RWPE1 (cell line): ENCODE measurements around the gene DLGAP1.

Experiments used
- CTCF ChIA-PET: fragments of 350-600 bp; sonication (Branson Sonifier 250); formaldehyde crosslinking; extraction: SDS; loops from one replicate; lab custom pipeline; 2021; lab: Yijun Ruan, JAX
- POLR2A ChIA-PET: fragments of 400-600 bp; formaldehyde crosslinking; extraction: SDS; loops from one replicate; lab custom pipeline; 2020; ENCODE audit warnings: antibody characterized with exemption; ENCODE audit not compliant: low non-redundant PET; lab: Yijun Ruan, JAX
- DNase-seq: peaks from one replicate; pipeline ENCODE4 v3.0.0; 2012; ENCODE audit warnings: low spot score
- H3K27ac ChIP-seq: fragments of 450-650 bp; 2 replicates; pipeline ENCODE4 v1.5.1; 2017
- TF ChIP-seq, protein P1 (sequence below): fragments of 450-650 bp; conservative IDR thresholded peaks from 2 replicates; pipeline ENCODE4 v1.5.1; 2017; ENCODE audit warnings: low read depth, mild to moderate bottlenecking

DLGAP1 gene

DNA sequence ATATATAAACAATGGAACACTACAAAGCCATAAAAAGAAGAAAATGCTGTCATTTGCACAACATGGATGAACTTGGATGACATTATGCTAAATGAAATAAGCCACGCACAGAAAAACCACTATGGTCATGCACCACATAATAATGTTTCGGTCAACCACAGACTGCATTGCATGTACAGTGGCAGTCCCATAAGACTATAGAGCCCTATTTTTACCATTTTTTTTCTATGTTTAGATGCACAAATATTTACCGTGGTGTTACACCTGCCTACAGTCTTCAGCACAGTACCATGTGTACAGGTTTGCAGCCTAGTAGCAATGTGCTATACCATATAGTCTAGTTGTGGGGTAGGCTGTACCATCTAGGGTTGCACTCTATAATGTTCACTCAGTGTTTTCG, 476.1 kb downstream of the DLGAP1 start:
- H3K27ac ChIP-seq, result no peak overlapping the region
- ChIA-PET POLR2A (no interaction called here), CTCF (no interaction called here)
- TF ChIP-seq, protein P1, sequence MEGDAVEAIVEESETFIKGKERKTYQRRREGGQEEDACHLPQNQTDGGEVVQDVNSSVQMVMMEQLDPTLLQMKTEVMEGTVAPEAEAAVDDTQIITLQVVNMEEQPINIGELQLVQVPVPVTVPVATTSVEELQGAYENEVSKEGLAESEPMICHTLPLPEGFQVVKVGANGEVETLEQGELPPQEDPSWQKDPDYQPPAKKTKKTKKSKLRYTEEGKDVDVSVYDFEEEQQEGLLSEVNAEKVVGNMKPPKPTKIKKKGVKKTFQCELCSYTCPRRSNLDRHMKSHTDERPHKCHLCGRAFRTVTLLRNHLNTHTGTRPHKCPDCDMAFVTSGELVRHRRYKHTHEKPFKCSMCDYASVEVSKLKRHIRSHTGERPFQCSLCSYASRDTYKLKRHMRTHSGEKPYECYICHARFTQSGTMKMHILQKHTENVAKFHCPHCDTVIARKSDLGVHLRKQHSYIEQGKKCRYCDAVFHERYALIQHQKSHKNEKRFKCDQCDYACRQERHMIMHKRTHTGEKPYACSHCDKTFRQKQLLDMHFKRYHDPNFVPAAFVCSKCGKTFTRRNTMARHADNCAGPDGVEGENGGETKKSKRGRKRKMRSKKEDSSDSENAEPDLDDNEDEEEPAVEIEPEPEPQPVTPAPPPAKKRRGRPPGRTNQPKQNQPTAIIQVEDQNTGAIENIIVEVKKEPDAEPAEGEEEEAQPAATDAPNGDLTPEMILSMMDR, result no peak
- no peak for DNase-seq

DNA sequence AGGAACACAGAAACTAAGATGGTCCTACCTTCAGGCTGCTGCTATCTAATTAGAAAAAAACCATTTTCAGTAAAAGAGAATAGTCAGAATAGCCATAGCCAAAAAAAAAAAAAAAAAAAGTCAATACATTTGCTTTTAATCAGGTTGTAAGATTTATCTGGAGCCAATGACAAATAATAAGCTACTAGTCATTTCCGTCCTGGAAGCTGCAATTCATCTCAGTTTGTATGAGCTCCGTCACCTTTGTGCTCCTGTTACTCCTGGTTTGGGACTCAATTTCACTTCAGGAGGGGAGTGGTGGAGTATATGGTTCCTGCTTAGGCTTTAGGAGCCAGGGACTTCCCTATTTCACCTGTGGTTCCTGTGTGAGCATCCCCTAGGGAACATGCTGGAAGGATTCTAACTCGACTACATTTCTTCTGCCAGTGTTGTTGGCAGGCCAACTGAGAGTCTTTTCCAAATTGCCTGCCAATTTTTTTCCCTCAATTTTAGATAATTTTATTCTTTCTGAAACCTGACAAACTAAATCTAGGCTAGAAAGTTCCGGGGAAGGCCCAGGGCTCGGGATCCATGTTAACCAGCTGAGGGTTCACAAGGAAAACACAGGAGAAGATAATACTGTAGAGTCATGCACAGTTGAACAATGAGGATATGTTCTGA, 481.8 kb downstream of the DLGAP1 start:
- H3K27ac ChIP-seq, result no peak overlapping the region
- ChIA-PET CTCF (interaction anchor here (0.7 kb wide), 1 partner anchor 25 kb away, joined by 3 read pairs; no protein-coding TSS in a partner anchor), POLR2A (no interaction called here)
- TF ChIP-seq, protein P1, result no peak
- DNase-seq, result no peak

DNA sequence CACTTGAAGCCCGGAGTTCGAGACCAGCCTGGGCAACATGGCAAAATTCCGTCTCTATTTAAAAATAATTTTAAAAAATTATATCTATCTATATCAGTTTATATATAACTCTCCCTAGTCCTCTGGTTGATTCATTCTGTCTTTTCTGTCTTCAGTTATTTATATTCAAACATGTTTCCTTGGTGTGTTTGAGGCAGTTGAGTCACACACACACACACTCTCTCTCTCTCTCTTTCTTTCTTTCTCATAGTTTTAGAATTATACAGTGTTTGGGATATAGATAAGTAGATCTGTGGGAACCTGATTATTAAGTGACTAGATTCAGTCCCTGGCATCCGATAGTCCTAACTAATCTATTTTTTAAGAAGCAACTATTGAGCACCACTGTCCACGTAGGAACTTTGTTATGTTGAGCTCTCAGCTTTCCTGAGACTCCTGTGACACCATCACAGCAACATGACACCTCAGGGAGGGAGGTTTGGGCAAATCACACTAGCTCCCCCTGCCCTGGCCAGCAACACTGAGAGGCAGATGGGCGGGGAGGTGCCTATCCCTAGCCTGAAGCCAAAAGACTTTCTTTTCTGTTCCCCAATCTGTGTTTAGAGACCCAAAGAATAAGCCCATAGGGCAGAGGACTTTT, 482.7 kb downstream of the DLGAP1 start:
- no peak for DNase-seq
- TF ChIP-seq, protein P1, result no peak
- POLR2A ChIA-PET, result no interaction called here
- H3K27ac ChIP-seq, result no peak overlapping the region
- CTCF ChIA-PET, result interaction anchor here (0.7 kb wide), 1 partner anchor 26 kb away, joined by 3 read pairs; no protein-coding TSS in a partner anchor

DNA sequence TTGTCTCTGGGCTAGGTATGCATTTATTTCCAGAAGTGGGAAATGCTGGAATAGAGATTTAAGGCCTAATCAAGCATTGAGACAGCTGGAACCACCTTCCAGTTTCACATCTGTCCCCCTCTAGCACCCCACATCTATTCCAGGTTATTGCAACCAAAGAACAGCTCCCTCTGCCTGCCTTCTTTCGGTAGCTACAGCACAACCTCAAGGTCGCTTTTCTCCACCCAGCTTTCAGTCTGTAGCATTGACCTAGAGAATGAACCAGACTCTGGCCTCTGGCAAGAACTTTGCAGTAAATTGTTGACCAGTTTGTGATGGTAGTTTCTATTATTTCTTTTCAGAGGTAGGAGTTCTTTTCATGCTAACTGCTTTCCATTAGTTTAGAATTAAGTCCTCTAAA, 484.2 kb downstream of the DLGAP1 start:
- TF ChIP-seq, protein P1, result no peak
- CTCF ChIA-PET, result no interaction called here

DNA sequence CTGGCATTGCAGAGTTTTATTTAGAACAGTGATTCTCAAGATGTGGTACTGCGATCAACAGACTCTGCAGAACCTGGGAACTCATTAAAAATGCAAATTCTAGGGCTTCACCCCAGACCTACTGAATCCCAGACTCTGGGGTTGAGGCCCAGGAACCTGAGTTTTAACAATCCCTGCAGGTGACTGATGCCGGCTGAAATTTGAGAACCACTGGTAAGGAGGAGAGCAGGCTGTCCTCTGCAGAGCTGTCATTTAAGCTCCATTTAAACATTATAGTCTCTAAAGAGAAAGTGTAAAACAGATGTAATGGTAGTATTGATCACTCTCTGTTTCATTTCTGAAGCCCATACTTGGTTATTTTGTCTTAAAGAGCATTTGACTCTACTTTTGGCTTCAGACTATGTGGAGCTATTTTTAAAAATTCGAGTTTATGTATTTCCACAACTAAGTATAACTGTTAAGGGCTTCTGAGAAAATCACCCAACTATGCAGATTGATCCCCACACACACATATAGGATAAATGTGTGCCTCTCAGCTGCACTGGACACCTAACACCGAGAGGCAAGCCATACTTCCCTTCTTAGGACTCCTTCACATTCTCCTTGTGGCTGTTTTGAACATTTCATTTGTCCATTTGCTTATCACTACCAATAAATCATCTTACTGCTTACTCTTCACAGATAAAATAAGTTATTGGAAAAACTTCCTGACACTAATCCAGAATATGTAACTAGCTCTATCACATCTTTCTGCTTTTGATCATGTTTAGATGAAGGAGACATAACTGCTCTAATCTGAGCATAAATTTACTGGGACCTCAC, 487.5 kb downstream of the DLGAP1 start:
- H3K27ac ChIP-seq, result no peak overlapping the region
- ChIA-PET POLR2A (no interaction called here), CTCF (interaction anchor here (0.6 to 1.5 kb wide), 2 partner anchors 28 to 1394 kb away, joined by 4 to 5 read pairs; no protein-coding TSS in a partner anchor)
- no peak for DNase-seq
- TF ChIP-seq, protein P1, result no peak

More for the DNA sequence above, 484.2 kb downstream of the DLGAP1 start:
- POLR2A ChIA-PET, result no interaction called here
- DNase-seq, result no peak
- H3K27ac ChIP-seq, result no peak overlapping the region
